Measurements from ENCODE around the gene TIAM2. TPM values are rescaled to one million over a fixed set of nuclear protein-coding genes. Genes with fewer than 3 reads are reported as not detected.
A peak's percentile ranks its signal among the peaks of the same experiment; 100 is the strongest.

TIAM2 gene
- total and polyA plus RNA-seq, 2 experiments from 2014 or later = 14.2 to 24.4 TPM

- no peak overlapping the region for H3K4me3 ChIP-seq
- no peaks in the 10 kb centered on the region for H3K9me2 ChIP-seq (ENCODE audit: insufficient read depth)
- ATAC-seq = peak; percentile 94
- H3K36me3 ChIP-seq (ENCODE audit: insufficient read depth) = peaks cover 3% of the 10 kb centered on the region; the same call in 1 of the 2 replicates
- DNase-seq (ENCODE audit: low spot score) = peak; percentile 96
- H3K79me2 ChIP-seq (replicated peaks; ENCODE audit: insufficient read depth) = no peaks in the 10 kb centered on the region
- Mint-ChIP-seq H3K9me3 (no peaks in the 10 kb centered on the region), H3K4me3 (no peak overlapping the region), H3K27me3 (ENCODE audit: insufficient read depth, low read depth, poor library complexity) (peaks cover under 1% of the 10 kb centered on the region), H3K36me3 (ENCODE audit: low read depth) (peaks cover 7% of the 10 kb centered on the region; the same call in 2 of the 3 replicates), H3K4me1 (peaks cover 28% of the 10 kb centered on the region), H3K27ac (peak overlapping the region; percentile 93)
- H3F3A ChIP-seq (replicated peaks; ENCODE audit: low read depth) = no peaks in the 10 kb centered on the region
- TF ChIP-seq CTCF (conservative IDR thresholded peaks at IDR 0.05; ENCODE audit: low read depth in 2 of 2) (peak; percentile 76 to 85), ZNF331 (CRISPR knock-in tag; IDR thresholded peaks at IDR 0.05; ENCODE audit: low read depth) (no peak)
- no peaks in the 10 kb centered on the region for H4K20me1 ChIP-seq (replicated peaks; ENCODE audit: insufficient read depth)
- H3K4me1 ChIP-seq (ENCODE audit: insufficient read depth) = peaks cover 30% of the 10 kb centered on the region
- 0 out of 2 replicates have a peak overlapping the region, but pooled peaks have one; percentile 2 for H3K4me2 ChIP-seq
- H3K27me3 ChIP-seq (ENCODE audit: insufficient read depth) = no peaks in the 10 kb centered on the region
- no peak overlapping the region for H3K27ac ChIP-seq (ENCODE audit: low read depth)
- H2AFZ ChIP-seq = no peak overlapping the region
Measured at GRCh38 chr6:155174576-155175211, 179.6 kb downstream of the TIAM2 start.

GRCh38 chr6:155177363-155177961 lies 182.3 kb downstream of the TIAM2 start:
- Histone ChIP-seq H3K36me3 (ENCODE audit: insufficient read depth) (peaks cover 3% of the 10 kb centered on the region; the same call in 1 of the 2 replicates), H3K4me2 (no peak overlapping the region), H4K20me1 (replicated peaks; ENCODE audit: insufficient read depth) (no peaks in the 10 kb centered on the region), H3K27me3 (ENCODE audit: insufficient read depth) (no peaks in the 10 kb centered on the region), H3K9me2 (ENCODE audit: insufficient read depth) (no peaks in the 10 kb centered on the region), H3K4me3 (no peak overlapping the region), H3K27ac (ENCODE audit: low read depth) (no peak overlapping the region), H2AFZ (no peak overlapping the region), H3K4me1 (ENCODE audit: insufficient read depth) (peaks cover 13% of the 10 kb centered on the region), H3F3A (replicated peaks; ENCODE audit: low read depth) (no peaks in the 10 kb centered on the region), H3K79me2 (replicated peaks; ENCODE audit: insufficient read depth) (no peaks in the 10 kb centered on the region)
- Mint-ChIP-seq H3K27ac (no peak overlapping the region), H3K9me3 (no peaks in the 10 kb centered on the region), H3K36me3 (ENCODE audit: low read depth) (peaks cover 13% of the 10 kb centered on the region; the same call in 2 of the 3 replicates), H3K4me1 (peaks cover 13% of the 10 kb centered on the region), H3K4me3 (no peak overlapping the region), H3K27me3 (ENCODE audit: insufficient read depth, low read depth, poor library complexity) (no peaks in the 10 kb centered on the region)
- peak; percentile 66 to 85 for TF ChIP-seq CTCF (conservative IDR thresholded peaks at IDR 0.05; ENCODE audit: low read depth in 2 of 2)
- TF ChIP-seq ZNF331 (CRISPR knock-in tag; IDR thresholded peaks at IDR 0.05; ENCODE audit: low read depth) = no peak
- TF ChIP-seq EZH2 (IDR thresholded peaks at IDR 0.05; ENCODE audit: low read depth, unreplicated experiment) = no peak
- peak; percentile 90 for DNase-seq (ENCODE audit: low spot score)
- ATAC-seq = peak; percentile 24
